Cardiac fibroblast (primary cell): ENCODE data around the gene MSI2.

Source experiments
- DNase-seq, 2 donors: peaks; one replicate each; pipeline versions ENCODE4 v3.0.0 to v3.0.0-alpha.2; 2010; ENCODE audit warnings: low read depth in 2 of 2
- H3K4me3 ChIP-seq, 2 donors: replicated peaks in 1 of 2; 1 replicate in 1 of 2; 2 replicates in 1 of 2; pipeline ENCODE4 v1.5.1; 2011; ENCODE audit warnings: low read depth in 2 of 2, low read length in 2 of 2, mild to moderate bottlenecking in 2 of 2, moderate library complexity in 1 of 2
- CTCF ChIP-seq: IDR thresholded peaks from one replicate; pipeline ENCODE4 v1.5.1; 2011; ENCODE audit warnings: low read depth, mild to moderate bottlenecking, low read length, inconsistent platforms

MSI2 gene

GRCh38 chr17:57463103-57463885, 207.0 kb downstream of the MSI2 start:
- peak; percentile 60 to 91 for DNase-seq
- H3K4me3 ChIP-seq, result no peak overlapping the region
- TF ChIP-seq CTCF, result no peak

DNA sequence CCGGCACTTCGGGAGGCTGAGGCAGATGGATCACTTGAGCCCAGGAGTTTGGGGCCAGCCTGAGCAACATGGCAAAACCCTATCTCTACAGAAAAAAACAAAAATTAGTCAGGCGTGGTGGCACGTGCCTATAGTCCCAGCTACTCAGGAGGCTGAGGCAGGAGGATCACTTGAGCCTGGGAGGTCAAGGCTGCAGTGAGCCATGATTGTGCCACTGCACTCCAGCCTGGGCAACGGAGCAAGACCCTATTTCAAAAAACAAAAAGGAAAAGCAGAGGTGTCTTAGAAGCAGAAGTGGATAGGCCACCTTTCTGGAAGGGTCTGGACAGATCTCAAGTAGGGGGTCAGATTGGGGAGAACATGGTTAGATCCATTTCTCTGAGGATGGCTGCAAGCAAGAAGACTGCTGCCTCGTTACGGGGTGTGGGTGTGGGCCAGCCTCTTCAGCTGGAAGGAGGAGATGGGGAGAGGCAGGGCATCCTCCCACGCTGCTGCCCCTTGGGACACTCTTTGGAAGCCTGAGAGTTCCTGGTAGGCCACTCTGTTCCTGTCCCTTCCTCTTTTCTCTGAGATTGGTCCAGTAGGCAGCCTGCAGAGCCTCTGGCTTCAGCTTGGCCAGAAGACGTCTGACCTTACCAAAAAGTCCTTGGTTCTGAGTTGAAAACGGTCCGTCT, 208.0 kb downstream of the MSI2 start:
- H3K4me3 ChIP-seq, result no peak overlapping the region
- TF ChIP-seq CTCF, result no peak
- no peak for DNase-seq

- DNase-seq, result no peak
- TF ChIP-seq CTCF, result no peak
- no peak overlapping the region for H3K4me3 ChIP-seq
Measured at GRCh38 chr17:57465610-57466009, 209.3 kb downstream of the MSI2 start.

GRCh38 chr17:57466017-57466471, 209.7 kb downstream of the MSI2 start:
- TF ChIP-seq CTCF, result no peak
- DNase-seq, result no peak
- H3K4me3 ChIP-seq, result no peak overlapping the region

DNA sequence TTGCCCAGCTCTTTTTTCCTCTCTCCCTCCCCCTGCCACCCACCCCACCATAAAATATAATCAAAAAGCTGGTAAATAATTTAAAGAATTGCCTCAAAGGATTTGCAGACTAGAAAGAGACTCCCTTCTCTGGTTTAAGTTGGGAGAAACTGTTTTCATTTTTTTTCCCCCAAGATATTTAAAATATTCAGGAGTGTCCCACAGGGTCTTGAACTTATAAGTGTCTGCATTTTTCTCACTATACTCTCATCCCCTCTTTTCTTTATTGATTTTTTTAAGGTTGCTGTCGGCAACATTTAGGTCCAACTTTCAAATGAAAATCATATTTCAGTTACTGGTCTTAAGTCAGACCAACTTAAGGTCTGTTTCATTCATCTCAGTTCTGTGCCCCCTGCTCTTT, 210.2 kb downstream of the MSI2 start:
- no peak overlapping the region for H3K4me3 ChIP-seq
- no peak for TF ChIP-seq CTCF
- no peak for DNase-seq

- DNase-seq, result no peak
- TF ChIP-seq CTCF, result no peak
Measured at GRCh38 chr17:57467226-57467625, 210.9 kb downstream of the MSI2 start.

More at GRCh38 chr17:57467226-57467625, 210.9 kb downstream of the MSI2 start:
- no peak overlapping the region for H3K4me3 ChIP-seq
